ENCODE measurements around the gene NCAPG2.
"Not testable (repeated sequence)": the region's sequence is repeated elsewhere in the genome, so short reads cannot be mapped to it uniquely, and the experiment has no call there.

NCAPG2 gene

DNA sequence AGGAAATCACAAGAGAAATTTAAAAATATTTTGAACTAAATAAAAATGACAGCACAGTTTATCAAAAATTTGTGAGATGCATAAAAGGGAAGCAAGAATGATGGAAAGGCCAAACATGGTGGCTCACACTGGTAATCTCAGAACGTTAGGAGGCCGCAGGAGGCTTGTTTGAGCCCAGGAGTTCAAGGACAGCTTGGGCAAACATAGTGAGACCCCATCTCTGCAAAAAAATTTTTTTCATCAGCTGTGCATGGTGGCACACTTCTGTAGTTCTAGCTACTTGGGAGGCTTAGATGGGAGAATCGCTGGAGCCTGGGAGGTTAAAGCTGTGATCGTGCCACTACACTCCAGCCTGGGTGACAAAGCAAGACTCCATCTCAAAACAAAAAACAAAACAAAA, 62.5 kb downstream of the NCAPG2 start:
- FAIRE-seq = no peak
- DNase-seq (ENCODE audit: low spot score) = no peak

DNA sequence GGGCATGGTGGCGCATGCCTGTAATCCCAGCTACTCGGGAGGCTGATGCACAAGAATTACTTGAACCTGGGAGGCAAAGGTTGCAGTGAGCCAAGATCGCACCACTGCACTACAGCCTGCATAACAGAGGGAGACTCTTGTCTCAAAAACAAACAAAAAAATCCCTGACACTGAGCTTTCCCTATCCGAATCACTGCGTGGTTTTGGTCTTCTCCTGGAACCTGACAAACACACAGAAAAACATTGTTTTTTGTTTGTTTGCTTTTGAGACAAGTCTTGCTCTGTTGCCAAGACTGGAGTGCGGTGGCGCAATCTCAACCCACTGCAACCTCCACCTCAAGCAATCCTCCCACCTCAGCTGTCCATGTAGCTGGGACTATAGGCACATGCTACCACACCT, 66.6 kb downstream of the NCAPG2 start:
- DNase-seq (ENCODE audit: low spot score) (no peak), FAIRE-seq (no peak)

DNA sequence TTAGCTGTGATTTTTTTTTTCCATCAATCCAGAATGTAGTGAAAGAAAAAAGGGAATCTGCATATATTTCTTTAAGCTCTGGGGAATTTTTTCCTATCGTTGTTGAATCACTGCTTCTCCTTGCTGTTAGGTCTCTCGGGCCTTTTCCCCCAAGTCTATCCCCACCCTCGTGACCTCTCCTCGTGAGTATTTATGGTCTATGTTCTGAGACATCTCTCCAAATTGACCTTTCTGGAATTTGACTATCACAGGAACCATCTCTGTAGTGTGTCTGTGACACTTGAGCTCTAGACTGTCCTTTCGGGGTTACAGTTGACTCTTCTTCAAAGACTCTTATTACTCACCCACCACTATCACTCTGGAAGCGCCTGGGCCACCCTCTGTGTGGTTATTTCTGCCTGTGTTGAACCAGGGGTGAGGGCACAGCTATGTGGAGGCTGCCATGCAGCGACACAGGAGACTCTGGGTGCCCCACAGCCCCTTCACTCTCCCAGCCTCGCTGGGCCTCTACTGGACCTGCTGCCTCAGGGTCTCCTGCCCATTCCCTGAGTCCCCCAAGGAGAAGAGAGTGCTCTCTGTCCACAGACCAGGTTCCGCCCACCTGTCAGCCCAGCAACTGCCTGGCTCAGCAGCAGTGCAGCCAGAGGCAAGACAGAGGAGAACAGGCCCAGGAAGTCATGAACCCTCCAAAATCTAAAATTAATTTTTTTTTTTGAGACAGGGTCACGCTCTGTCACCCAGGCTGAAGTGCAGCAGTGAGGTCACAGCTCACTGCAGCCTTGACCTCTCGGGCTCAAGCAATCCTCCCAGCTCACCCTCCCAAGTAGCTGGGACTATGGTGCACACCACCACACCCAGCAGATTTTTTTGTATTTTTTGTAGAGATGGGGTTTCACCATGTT, 71.3 kb downstream of the NCAPG2 start:
- no peak for FAIRE-seq
- DNase-seq (ENCODE audit: low spot score) = no peak

DNA sequence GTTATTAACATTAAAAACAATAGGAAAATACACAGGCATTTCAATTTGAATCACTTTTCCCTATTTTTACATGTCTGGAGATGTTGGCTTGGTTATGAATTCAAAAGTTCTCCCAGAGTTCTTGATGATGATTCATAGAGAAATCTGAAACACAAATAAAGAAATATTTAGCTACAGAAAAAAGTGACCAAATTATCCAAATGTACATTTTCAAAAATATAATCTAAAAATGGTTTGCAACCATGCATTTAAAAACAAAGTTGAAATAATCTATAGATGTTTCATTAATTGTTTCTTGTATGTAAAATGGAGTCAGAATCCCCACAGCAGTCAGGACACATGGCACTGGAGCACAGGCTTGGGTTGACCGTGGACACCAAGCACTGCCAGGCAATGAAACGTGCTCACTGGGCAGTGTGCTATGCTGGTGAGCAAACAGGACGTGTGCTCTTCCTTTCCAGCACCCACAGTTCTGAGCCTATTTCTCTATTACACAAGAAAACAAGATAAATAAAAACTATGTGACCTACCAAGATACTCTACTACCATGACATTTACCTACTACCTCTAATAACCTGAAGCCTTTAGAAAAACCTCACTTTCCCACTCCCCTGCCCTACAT, 72.9 kb downstream of the NCAPG2 start:
- DNase-seq (ENCODE audit: low spot score) (no peak), FAIRE-seq (no peak)

DNA sequence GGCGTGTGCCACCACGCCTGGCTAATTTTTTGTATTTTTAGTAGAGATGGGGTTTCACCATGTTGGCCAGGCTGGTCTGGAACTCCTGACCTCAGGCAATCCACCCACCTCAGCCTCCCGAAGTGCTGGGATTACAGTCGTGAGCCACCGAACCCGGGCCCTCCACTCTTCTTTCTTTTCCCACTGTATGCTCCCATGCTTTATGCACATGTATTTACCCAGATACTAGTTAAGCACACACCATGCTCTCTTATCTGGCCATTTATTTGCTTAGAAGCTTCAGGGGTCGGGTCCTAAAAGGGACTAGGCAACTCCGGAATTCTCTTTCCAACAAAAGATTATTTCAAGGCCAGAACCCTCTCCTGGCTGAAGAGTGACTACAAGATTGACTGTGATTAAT, 78.3 kb downstream of the NCAPG2 start:
- FAIRE-seq = not testable (repeated sequence)

DNA sequence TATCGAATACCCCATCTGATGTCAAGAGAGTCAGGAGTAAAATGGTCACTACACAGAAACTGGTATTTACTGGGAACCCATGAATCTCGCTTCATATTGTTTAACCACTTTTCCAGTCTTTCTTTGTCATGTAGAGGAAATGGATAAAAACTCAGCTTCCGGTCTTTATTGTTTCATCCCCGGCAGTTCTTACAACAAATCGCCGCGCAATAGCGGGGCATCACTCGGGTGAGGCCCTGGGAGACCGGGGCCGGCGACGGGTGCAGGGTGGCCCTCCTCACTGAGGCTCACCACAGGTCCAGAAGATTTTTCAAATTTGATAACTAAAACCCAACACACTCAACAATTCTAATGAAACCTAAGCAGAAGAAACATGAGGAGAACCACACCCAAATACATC, 81.4 kb downstream of the NCAPG2 start:
- DNase-seq (ENCODE audit: low spot score) (no peak), FAIRE-seq (no peak)

More for the DNA sequence above, 78.3 kb downstream of the NCAPG2 start:
- not testable (repeated sequence) for DNase-seq (ENCODE audit: low spot score)

DNA sequence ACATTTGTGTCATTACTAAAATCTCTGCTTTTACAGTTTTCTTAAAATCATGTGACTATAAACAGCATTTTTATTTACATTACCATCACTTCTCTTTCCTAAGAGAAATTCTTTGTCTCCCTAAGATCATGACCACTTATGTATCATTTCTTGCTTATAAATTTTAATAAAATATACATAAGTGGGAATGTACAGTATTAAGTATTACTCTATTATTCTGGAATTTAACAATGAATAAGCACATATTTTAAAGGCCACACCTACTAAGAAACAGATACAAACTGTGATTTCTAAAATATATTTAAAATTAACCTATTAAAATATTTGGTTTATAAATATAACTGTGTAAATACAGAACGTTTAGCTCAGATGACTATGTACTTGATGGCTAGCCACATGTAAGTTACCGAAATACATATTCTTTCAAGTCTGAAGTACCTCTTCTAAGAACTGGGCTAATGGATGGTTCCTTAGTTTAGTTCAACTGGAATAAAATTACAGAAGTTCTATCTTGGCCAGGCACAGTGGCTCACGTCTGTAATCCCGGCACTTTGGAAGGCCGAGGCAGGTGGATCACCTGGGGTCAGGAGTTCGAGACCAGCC, 83.7 kb downstream of the NCAPG2 start:
- peak; percentile 66 for FAIRE-seq
- DNase-seq (ENCODE audit: low spot score) = no peak

DNA sequence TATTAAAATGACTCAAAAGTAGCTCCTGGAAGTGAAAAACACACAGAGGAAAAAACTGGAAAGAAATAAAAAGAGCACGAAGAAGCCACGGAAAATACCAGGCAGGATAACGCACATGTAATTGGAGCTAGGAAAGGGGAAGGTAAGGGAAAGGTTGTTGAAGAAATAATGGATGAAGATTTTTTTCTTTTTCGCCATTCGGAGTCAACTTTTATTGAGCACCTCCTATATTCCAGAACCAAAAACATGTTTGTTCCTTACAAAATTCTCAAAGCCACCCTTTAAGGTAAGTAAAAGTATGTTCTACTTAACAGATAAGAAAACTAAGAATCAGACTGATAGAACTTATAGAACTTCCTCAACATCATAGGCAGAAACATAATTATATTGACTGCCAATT, 84.2 kb downstream of the NCAPG2 start:
- FAIRE-seq = no peak
- DNase-seq (ENCODE audit: low spot score) = no peak

DNA sequence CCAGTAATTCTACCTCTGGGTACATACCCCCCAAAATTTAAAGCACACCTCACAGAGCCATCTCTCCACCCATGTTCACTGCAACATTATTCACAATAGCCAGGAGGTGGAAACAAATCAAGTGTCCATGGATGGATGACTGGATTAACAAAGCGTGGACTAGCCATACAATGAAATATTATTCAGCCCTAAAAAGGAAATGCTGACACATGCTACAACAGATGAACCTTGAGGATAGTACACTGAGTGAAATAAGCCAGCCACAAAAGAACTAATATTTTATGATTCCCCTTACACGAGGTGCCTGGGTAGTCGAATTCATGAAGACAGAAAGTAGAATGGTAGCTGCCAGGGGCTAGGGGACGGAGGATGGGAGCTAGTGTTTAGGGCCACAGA, 85.9 kb downstream of the NCAPG2 start:
- FAIRE-seq = no peak
- DNase-seq (ENCODE audit: low spot score) = no peak

DNA sequence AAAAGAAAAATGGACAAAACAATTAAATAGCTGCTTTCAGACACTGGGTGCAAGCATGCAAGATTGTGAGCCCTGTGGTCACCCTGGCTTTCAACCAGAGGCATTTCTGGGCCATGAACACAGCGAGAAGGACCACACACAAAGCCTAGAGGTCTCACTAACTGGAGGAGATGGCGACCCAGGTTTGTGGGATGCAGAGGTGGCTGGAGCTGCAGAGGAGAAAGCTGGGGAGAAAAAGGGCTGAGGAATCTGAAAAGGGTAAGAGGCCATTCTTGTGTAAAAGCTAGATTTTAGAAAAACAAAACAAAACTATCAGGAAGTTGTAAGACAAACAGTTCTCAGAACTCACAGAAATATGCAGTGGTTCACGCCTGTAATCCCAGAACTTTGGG, 86.9 kb downstream of the NCAPG2 start:
- DNase-seq (ENCODE audit: low spot score) (no peak), FAIRE-seq (no peak)

DNA sequence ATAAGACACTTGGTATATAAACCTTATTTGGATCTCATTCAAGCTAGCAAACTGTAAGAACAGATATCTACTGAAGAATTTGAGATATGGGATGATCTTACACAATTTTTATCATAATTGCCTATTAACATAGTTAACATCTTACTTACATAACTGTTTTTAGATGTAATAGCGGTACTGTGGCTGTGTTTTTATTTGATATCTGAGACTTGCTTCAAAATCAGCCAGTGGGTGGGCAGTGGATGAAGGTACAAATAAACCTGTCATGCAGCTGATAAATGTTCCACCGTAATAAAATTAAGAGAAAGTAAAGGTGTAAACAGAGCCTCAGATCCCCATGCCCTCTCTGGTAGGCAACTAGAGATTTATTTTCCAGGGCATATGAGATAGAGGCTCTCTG, 88.6 kb downstream of the NCAPG2 start:
- no peak for FAIRE-seq

DNA sequence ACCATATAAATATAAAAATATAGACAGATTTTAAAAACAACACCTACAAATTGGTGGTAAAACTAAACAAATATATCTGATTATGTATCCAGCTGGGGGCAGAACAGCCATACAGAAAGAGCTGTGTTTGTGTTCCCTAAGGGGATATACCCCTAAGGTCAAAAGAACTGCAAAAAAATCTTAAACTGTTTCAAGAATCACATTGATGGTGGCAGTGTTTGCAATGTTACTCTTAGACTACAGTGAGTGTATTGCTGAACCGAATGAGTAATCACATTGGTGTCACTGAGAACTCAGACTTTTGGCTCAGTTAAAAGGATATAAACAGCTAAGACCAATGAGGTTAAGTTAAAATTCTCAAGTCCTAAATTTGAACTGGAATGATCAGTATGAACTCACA, 89.9 kb downstream of the NCAPG2 start:
- FAIRE-seq (no peak), DNase-seq (ENCODE audit: low spot score) (no peak)

More for the DNA sequence above, 88.6 kb downstream of the NCAPG2 start:
- DNase-seq (ENCODE audit: low spot score) = no peak

DNA sequence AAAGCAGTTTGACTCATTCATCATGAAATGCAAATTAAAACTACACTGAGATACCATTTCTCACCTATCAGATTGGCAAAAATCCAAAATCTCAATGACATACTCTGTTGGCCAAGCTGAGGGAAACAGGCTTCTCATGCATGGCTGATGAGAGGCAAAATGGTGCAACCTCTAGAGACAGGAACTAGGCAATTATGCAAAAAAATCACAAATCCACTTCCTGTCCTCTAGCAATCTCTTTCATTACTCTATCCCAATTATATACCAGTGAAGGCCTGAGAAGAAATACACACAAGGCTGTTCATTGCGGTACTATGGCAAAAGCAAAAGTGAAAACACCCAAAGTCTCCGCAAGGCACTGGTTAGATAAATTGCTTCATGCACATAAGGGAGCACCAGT, 91.1 kb downstream of the NCAPG2 start:
- no peak for FAIRE-seq
- DNase-seq (ENCODE audit: low spot score) = no peak

DNA sequence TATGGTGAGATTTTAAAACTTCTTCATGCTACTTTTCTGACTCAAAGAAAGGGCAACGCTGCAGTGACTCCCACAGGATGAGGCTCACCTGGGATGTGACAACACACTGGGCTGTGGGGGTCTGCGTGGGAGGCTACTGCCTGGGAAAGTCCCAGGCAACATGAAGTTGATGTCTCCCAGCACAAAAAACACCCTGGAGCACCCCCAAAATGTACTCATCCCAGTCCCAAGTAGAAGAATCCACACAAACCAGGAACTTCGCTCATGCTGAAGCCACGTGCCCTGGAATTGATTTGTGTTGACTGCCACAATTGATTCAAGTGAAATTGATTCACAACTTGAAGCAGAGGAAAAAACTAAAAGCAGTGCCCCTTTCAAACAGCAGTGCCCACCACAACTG, 92.1 kb downstream of the NCAPG2 start:
- no peak for FAIRE-seq

DNA sequence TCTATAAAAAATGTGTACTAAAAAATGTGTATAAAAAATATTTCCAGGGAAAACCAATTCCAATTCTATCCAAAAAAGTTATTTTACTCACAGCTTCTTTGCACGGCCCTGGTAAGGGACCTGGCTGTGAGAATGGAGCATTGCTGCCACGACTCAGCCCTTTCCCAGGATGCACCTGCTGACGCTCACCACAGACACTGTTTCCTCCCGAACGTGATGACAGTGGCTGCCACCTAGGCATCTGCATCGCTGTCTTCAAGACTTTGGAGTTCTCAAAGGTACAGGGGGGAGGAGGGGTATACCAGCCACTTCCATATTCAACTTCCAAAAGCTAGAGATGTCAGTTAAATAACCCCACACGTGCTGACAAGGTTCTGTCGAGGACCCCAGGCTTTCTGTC, 93.1 kb downstream of the NCAPG2 start:
- DNase-seq (ENCODE audit: low spot score) = no peak
- FAIRE-seq = no peak

More for the DNA sequence above, 92.1 kb downstream of the NCAPG2 start:
- no peak for DNase-seq (ENCODE audit: low spot score)

DNA sequence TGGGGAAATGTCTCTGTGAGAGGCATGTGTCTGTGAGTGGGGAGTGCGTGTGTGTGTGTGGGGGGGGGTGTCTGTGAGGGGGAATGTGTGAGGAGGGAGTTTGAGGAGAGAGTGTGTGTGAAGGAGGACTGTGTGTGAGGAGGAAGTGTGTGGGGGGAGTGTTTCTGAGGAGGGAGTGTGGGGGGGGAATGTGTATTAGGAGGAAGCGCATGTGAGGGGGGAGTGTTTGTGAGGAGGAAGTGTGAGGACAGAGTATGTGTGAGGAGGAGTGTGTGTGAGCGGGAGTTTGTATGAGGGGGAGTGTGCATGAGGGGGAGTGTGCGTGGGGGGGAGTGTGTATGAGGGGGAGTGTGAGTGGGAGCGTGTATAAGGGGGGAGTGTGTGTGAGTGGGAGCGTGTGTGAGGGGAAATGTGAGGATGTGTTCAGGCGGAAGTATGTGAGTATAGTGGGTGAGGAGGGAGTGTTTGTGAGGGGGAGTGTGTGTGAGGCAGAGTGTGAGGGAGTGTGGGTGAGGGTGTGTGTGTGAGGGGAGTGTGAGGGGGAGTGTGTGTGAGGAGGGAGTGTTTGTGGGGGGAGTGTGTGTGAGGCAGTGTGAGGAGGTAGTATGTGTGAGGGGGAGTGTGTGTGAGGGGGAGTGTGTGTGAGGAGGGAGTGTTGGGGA, 95.2 kb downstream of the NCAPG2 start:
- FAIRE-seq = no peak
- DNase-seq (ENCODE audit: low spot score) = no peak

DNA sequence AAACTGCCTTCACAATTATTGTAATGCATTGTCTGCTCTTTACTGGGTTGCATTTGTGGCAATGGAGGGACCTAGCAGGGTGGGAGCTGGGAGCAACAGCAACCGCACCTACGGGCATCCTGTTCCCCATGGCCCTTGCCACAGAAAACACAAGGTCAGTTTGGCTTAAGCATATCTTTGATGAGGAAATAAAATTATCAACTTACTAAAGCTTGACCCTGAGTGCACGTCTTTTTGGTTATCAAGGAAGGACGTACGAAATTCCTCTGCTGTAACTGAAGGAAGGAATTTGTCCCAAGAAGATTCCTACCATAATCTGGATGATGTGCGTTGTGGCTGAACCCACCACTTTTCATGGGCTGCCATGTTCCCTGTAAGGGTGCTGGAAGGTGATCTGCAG, 97.0 kb downstream of the NCAPG2 start:
- FAIRE-seq (no peak), DNase-seq (ENCODE audit: low spot score) (no peak)

DNA sequence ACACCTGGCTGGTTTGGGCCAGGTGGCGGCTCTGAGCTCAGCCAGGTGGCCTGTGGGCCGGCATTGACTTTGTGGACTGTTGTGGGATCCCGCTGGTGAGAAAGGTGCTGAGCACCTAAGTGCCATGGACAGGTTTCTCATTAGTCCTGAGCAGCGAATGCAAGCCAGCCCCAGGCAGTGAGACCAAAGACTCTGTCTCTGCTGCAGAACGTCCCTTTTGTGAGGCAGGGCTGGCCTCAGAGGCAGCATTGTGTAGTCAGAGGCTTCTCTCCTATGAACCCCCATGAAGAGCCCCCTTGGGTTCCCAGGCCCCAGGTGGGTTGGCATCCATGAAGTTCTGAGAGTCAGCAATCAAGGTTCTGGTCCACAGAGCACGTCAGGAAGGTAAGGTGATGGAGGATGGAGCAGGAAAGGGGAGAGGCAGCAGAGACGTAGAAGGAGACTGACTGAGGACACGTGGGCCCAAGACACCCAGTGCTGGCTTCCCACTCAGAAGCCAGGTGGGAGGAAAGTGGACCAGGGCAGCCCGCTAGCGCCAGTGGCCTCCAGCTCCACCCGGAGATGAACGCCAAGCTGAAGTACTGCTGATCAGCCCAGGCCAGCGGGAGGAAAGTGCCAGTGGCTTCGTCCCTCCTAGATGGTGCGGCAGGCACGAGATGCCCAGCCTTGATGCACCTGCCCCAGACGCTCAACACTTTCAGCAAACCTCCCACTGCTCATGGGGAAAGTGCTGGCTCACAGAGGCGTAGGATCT, 97.8 kb downstream of the NCAPG2 start:
- FAIRE-seq (no peak), DNase-seq (ENCODE audit: low spot score) (no peak)

DNA sequence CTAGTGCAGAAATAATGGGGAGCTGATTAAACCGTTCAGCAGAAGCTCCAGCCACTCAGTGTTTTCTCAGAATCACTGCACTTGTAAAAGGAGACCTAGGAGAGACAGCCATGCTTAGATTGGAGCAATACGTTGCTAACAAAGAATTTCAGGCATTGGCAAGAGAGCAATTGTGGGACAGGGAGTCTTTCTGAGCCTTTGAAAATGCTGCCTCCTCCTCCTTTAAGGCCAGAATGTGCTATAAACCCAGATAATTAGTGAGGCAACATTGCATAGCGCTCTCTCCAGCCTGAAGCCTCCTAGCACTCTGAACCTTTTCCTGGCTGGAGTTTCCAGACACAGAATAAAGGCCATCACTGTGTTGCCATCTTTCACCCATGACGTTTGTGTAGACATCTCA, 98.5 kb downstream of the NCAPG2 start:
- FAIRE-seq (no peak), DNase-seq (ENCODE audit: low spot score) (no peak)

DNA sequence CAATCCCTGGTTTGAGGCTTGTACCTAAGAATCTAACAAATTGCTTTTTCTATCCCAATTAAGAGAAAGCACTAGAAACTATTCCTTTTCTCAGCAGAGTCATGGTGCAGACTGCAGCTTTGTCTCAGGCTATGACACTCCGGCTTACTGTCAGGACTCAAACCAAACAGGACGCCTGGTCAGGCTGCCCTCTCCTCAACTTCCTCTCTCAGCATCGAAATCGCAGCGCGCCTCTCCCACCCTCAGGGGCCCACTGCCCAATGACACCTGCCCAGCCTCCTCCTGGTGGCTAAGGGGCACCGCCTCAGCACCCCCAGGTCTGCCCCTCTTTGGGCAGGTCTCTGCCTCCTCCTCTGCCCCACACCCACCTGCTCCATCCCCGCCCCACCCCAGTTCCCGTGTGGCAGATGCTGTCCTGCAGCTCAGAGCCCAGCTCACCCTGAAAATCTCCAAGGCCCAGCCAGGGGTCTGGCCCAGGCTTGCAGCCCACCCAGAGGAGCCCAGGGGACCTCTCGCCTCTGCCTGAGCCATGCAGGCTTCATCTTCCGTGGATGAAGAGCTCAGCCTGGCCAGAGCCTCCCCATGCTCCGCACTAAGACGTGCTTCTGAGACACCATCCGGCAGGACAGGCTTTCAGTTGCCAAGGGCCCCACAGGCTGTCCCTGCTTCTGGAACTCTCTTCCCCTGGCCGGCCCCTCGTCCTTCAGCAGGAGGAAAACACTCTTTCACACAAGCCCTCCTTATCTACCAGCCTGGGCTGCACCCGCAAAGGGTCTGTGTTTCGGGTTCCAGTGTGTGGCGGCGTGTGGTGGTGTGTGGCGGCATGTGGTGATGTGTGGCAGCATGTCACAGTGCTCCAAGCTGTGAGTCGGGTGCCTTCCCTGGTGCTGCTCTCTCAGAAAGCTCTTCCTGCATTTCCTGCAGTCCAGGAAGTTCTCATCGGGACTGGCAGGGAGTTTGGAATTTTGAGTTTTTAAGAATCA, 100.5 kb downstream of the NCAPG2 start:
- no peak for FAIRE-seq
- no peak for DNase-seq (ENCODE audit: low spot score)

Measured in RCC 7860 (cell line).